ENCODE results near the gene UBE2H.
"Not testable (repeated sequence)": the region's sequence is repeated elsewhere in the genome, so short reads cannot be mapped to it uniquely, and the experiment has no call there.

- TF ChIP-seq, protein P1, sequence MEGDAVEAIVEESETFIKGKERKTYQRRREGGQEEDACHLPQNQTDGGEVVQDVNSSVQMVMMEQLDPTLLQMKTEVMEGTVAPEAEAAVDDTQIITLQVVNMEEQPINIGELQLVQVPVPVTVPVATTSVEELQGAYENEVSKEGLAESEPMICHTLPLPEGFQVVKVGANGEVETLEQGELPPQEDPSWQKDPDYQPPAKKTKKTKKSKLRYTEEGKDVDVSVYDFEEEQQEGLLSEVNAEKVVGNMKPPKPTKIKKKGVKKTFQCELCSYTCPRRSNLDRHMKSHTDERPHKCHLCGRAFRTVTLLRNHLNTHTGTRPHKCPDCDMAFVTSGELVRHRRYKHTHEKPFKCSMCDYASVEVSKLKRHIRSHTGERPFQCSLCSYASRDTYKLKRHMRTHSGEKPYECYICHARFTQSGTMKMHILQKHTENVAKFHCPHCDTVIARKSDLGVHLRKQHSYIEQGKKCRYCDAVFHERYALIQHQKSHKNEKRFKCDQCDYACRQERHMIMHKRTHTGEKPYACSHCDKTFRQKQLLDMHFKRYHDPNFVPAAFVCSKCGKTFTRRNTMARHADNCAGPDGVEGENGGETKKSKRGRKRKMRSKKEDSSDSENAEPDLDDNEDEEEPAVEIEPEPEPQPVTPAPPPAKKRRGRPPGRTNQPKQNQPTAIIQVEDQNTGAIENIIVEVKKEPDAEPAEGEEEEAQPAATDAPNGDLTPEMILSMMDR (IDR thresholded peaks at IDR 0.05; ENCODE audit: low read depth, low read length) = not testable (repeated sequence)
- not testable (repeated sequence) for TF ChIP-seq POLR2A (IDR thresholded peaks at IDR 0.05; ENCODE audit: extremely low read depth, insufficient read length); MYC (IDR thresholded peaks at IDR 0.05; ENCODE audit: low read depth, low read length)
- TF ChIP-seq, protein P2, sequence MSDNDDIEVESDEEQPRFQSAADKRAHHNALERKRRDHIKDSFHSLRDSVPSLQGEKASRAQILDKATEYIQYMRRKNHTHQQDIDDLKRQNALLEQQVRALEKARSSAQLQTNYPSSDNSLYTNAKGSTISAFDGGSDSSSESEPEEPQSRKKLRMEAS (IDR thresholded peaks at IDR 0.05; ENCODE audit: low read depth, low read length) = not testable (repeated sequence)
Measured at GRCh38 chr7:129960204-129960475, 7.4 kb upstream of the UBE2H start.

All from NB4 (cell line).